HAP-1 (cell line): ENCODE measurements around the gene CCDC167.

Source experiments
- DNase-seq, 2 experiments: peaks; one replicate each; pipeline ENCODE4 v3.0.0-alpha.2; 2016 to 2020; ENCODE audit warnings: low spot score in 2 of 2
- H3K27me3 ChIP-seq: fragments of 250-450 bp; sonication (Bioruptor Pico); 2 replicates; pipeline ENCODE4 v1.5.1; 2020; ENCODE audit warnings: low read depth, mild to moderate bottlenecking, moderate library complexity
- H3K36me3 ChIP-seq: fragments of 250-450 bp; sonication (Bioruptor Pico); replicated peaks from 2 replicates; pipeline ENCODE4 v1.5.1; 2020; ENCODE audit warnings: mild to moderate bottlenecking
- H3K4me1 ChIP-seq: fragments of 250-450 bp; sonication (Bioruptor Pico); 2 replicates; pipeline ENCODE4 v1.5.1; 2020; ENCODE audit warnings: mild to moderate bottlenecking
- H3K4me3 ChIP-seq: fragments of 250-450 bp; sonication (Bioruptor Pico); 2 replicates; pipeline ENCODE4 v1.5.1; 2020; ENCODE audit warnings: mild to moderate bottlenecking, moderate library complexity
- H3K9me3 ChIP-seq: fragments of 250-450 bp; sonication (Bioruptor Pico); 2 replicates; pipeline ENCODE4 v1.5.1; 2020; ENCODE audit warnings: mild to moderate bottlenecking, moderate library complexity
- in situ Hi-C: fragments of 300-500 bp; cut with MboI; formaldehyde crosslinking; loops from 3 replicates; pipeline ENCODE4 v1.14.3; 2020; ENCODE audit warnings: low sequenced_read_pairs, inconsistent platforms, mixed read lengths

The CCDC167 gene

GRCh38 chr6:37522836-37523235, 23.1 kb upstream of the CCDC167 start:
- no peak for DNase-seq
- Histone ChIP-seq H3K4me1 (no peaks in the 10 kb centered on the region), H3K36me3 (no peaks in the 10 kb centered on the region), H3K9me3 (no peaks in the 10 kb centered on the region), H3K27me3 (no peaks in the 10 kb centered on the region), H3K4me3 (no peak overlapping the region)
- in situ Hi-C loops: no loop called here

- Histone ChIP-seq H3K4me3 (no peak overlapping the region), H3K36me3 (no peaks in the 10 kb centered on the region), H3K9me3 (no peaks in the 10 kb centered on the region), H3K27me3 (no peaks in the 10 kb centered on the region), H3K4me1 (peaks cover 8% of the 10 kb centered on the region)
- DNase-seq: no peak
- in situ Hi-C loops: no loop called here
Observed at GRCh38 chr6:37521674-37522073, 22.0 kb upstream of the CCDC167 start.

GRCh38 chr6:37520926-37521325, 21.2 kb upstream of the CCDC167 start:
- Histone ChIP-seq H3K9me3 (no peaks in the 10 kb centered on the region), H3K36me3 (no peaks in the 10 kb centered on the region), H3K27me3 (no peaks in the 10 kb centered on the region), H3K4me3 (no peak overlapping the region), H3K4me1 (peaks cover 16% of the 10 kb centered on the region)
- in situ Hi-C loops: no loop called here
- no peak for DNase-seq

- Histone ChIP-seq H3K9me3 (no peaks in the 10 kb centered on the region), H3K36me3 (no peaks in the 10 kb centered on the region), H3K27me3 (no peaks in the 10 kb centered on the region), H3K4me3 (no peak overlapping the region), H3K4me1 (peaks cover 20% of the 10 kb centered on the region)
- in situ Hi-C loops: no loop called here
- DNase-seq: no peak
Observed at GRCh38 chr6:37519461-37519860, 19.8 kb upstream of the CCDC167 start.

- Histone ChIP-seq H3K4me3 (no peak overlapping the region), H3K36me3 (no peaks in the 10 kb centered on the region), H3K9me3 (no peaks in the 10 kb centered on the region), H3K27me3 (no peaks in the 10 kb centered on the region), H3K4me1 (peaks cover 20% of the 10 kb centered on the region)
- no peak for DNase-seq
- in situ Hi-C loops: no loop called here
Observed at GRCh38 chr6:37518116-37518515, 18.4 kb upstream of the CCDC167 start.

GRCh38 chr6:37517411-37517812, 17.7 kb upstream of the CCDC167 start:
- in situ Hi-C loops: no loop called here
- peak; percentile 24 to 43 for DNase-seq

GRCh38 chr6:37516920-37517405, 17.3 kb upstream of the CCDC167 start:
- no peaks in the 10 kb centered on the region for H3K27me3 ChIP-seq
- DNase-seq: no peak
- no peaks in the 10 kb centered on the region for H3K9me3 ChIP-seq
- no peak overlapping the region for H3K4me3 ChIP-seq
- H3K36me3 ChIP-seq: no peaks in the 10 kb centered on the region
- in situ Hi-C loops: no loop called here
- H3K4me1 ChIP-seq: peaks cover 20% of the 10 kb centered on the region

More at GRCh38 chr6:37517411-37517812, 17.7 kb upstream of the CCDC167 start:
- no peaks in the 10 kb centered on the region for H3K9me3 ChIP-seq
- H3K36me3 ChIP-seq: no peaks in the 10 kb centered on the region
- peaks cover 20% of the 10 kb centered on the region for H3K4me1 ChIP-seq
- H3K4me3 ChIP-seq: no peak overlapping the region
- no peaks in the 10 kb centered on the region for H3K27me3 ChIP-seq

GRCh38 chr6:37516076-37516919, 16.6 kb upstream of the CCDC167 start:
- Histone ChIP-seq H3K27me3 (no peaks in the 10 kb centered on the region), H3K36me3 (no peaks in the 10 kb centered on the region), H3K9me3 (no peaks in the 10 kb centered on the region), H3K4me1 (peaks cover 20% of the 10 kb centered on the region), H3K4me3 (no peak overlapping the region)
- in situ Hi-C loops: no loop called here
- DNase-seq: peak; percentile 74 to 87

- H3K36me3 ChIP-seq: no peaks in the 10 kb centered on the region
- peaks cover 20% of the 10 kb centered on the region for H3K4me1 ChIP-seq
- H3K27me3 ChIP-seq: no peaks in the 10 kb centered on the region
- in situ Hi-C loops: no loop called here
- no peaks in the 10 kb centered on the region for H3K9me3 ChIP-seq
- no peak overlapping the region for H3K4me3 ChIP-seq
- no peak for DNase-seq
Observed at GRCh38 chr6:37515712-37516075, 16.0 kb upstream of the CCDC167 start.

- DNase-seq: no peak
- H3K27me3 ChIP-seq: no peaks in the 10 kb centered on the region
Observed at GRCh38 chr6:37514837-37515236, 15.1 kb upstream of the CCDC167 start.

GRCh38 chr6:37514321-37514771, 14.7 kb upstream of the CCDC167 start:
- peak in 1 of 2 experiments; percentile 43 for DNase-seq
- H3K36me3 ChIP-seq: no peaks in the 10 kb centered on the region
- no peak overlapping the region for H3K4me3 ChIP-seq
- H3K4me1 ChIP-seq: peaks cover 20% of the 10 kb centered on the region
- in situ Hi-C loops: no loop called here
- H3K9me3 ChIP-seq: no peaks in the 10 kb centered on the region
- no peaks in the 10 kb centered on the region for H3K27me3 ChIP-seq

More at GRCh38 chr6:37514837-37515236, 15.1 kb upstream of the CCDC167 start:
- in situ Hi-C loops: no loop called here
- Histone ChIP-seq H3K4me1 (peaks cover 20% of the 10 kb centered on the region), H3K36me3 (no peaks in the 10 kb centered on the region), H3K9me3 (no peaks in the 10 kb centered on the region), H3K4me3 (no peak overlapping the region)

GRCh38 chr6:37513576-37513975, 13.9 kb upstream of the CCDC167 start:
- no peaks in the 10 kb centered on the region for H3K27me3 ChIP-seq
- no peak overlapping the region for H3K4me3 ChIP-seq
- H3K9me3 ChIP-seq: no peaks in the 10 kb centered on the region
- no peaks in the 10 kb centered on the region for H3K36me3 ChIP-seq
- in situ Hi-C loops: no loop called here
- DNase-seq: no peak
- H3K4me1 ChIP-seq: peaks cover 20% of the 10 kb centered on the region

- Histone ChIP-seq H3K36me3 (no peaks in the 10 kb centered on the region), H3K27me3 (no peaks in the 10 kb centered on the region), H3K4me1 (peaks cover 20% of the 10 kb centered on the region), H3K4me3 (no peak overlapping the region), H3K9me3 (no peaks in the 10 kb centered on the region)
- DNase-seq: no peak
- in situ Hi-C loops: no loop called here
Observed at GRCh38 chr6:37513155-37513554, 13.5 kb upstream of the CCDC167 start.

GRCh38 chr6:37512400-37513011, 12.8 kb upstream of the CCDC167 start:
- Histone ChIP-seq H3K4me1 (peaks cover 18% of the 10 kb centered on the region), H3K27me3 (no peaks in the 10 kb centered on the region), H3K4me3 (no peak overlapping the region), H3K36me3 (no peaks in the 10 kb centered on the region), H3K9me3 (no peaks in the 10 kb centered on the region)
- no peak for DNase-seq
- in situ Hi-C loops: no loop called here
